Activated gamma-delta T cell (primary cell): Measurements from ENCODE around the gene ATP13A3.
A peak's percentile ranks its signal among the peaks of the same experiment; 100 is the strongest.
"Not testable (repeated sequence)": the region's sequence is repeated elsewhere in the genome, so short reads cannot be mapped to it uniquely, and the experiment has no call there.

Experiments
- DNase-seq: peaks from one replicate; lab custom pipeline; 2025; lab: John Stamatoyannopoulos, UW
- total RNA-seq, 2 donors: gene quantifications; one replicate each; lab custom pipeline; 2026; lab: John Stamatoyannopoulos, UW

Gene ATP13A3
- total RNA-seq, result 135 to 152 reads per million in 2 donors

- DNase-seq, result peak; percentile 90
These were observed at the start of gene ATP13A3 for GRCh38 chr3:194486540-194487288. Gene ATP13A3, minus strand, starts transcription at chr3:194487002. Its CDS starts 24,812 bp downstream, at chr3:194462190.

DNA sequence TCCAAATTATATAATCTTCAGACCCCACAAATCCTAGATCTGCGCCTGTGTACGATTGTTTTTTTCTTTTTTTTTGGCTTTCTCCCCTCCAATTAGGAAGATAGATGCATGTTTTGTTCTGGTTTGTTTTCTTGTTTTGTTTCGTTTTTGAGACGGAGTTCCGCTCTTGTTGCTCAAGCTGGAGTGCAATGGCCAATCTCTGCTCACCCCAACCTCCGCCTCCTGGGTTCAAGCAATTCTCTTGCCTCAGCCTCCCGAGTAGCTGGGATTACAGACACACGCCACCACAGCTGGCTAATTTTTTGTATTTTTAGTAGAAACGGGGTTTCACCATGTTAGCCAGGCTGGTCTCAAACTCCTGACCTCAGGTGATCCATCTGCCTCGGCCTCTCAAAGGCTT, 48.4 kb upstream of the ATP13A3 start:
- DNase-seq, result not testable (repeated sequence)

DNA sequence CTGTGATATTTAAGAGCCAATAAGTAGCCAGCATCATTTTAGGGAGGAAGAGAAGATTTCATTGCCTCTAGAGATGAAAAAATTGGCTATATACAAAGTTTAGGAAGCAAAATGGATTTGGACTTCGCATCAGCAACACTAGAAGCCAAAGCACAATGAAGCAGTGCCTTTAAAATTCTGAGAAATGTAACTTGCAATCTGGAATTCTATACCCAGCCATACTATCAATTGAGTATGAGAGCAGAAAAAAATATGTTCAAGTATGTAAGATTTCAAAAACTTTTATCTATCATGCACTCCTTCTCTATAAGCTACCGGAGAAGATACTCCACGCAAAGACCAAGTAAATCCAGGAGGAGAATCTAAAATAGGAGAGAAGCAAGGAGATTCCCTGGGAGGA, 47.4 kb upstream of the ATP13A3 start:
- DNase-seq, result no peak

- no peak for DNase-seq
These were observed 45.8 kb upstream of the ATP13A3 start for GRCh38 chr3:194532591-194532990.

GRCh38 chr3:194527726-194528125, 40.9 kb upstream of the ATP13A3 start:
- no peak for DNase-seq

- no peak for DNase-seq
These were observed 39.4 kb upstream of the ATP13A3 start for GRCh38 chr3:194526164-194526563.

- DNase-seq, result no peak
These were observed 35.8 kb upstream of the ATP13A3 start for GRCh38 chr3:194522579-194523046.

DNA sequence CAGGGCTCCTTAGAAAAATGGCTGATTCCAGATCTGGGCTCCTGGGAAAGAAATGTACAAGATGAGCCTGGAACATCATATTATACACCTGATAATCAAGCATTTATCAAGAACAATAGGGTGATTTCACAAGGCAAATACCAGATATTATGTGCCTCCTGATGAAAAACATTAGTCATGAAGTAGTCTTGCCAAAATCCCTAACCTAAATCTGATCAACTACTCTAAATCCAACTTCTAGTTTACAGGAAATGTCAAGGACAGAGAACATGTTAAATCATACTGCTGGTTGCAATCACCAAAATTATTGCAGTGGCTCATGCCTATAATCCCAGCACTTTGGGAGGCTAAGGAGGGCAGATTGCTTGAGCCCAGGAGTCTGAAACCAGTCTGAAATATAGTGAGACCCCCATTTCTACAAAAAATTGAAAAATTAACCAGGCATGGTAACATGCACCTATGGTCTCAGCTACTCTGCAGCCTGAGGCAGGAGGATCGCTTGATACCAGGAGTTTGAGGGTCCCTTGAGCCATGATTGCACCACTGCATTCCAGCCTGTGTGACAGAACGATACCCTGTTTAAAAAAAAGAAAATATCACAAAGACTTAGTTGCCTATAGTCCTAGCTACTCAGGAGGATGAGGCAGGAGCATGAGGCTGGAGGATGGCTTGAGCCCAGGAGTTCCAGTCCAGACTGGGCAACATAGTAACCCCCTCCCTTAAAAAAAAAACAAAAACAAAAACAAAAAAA, 34.9 kb upstream of the ATP13A3 start:
- DNase-seq, result no peak

- not testable (repeated sequence) for DNase-seq
These were observed 33.9 kb upstream of the ATP13A3 start for GRCh38 chr3:194520682-194521162.

- DNase-seq, result not testable (repeated sequence)
These were observed 33.4 kb upstream of the ATP13A3 start for GRCh38 chr3:194520201-194520600.

DNA sequence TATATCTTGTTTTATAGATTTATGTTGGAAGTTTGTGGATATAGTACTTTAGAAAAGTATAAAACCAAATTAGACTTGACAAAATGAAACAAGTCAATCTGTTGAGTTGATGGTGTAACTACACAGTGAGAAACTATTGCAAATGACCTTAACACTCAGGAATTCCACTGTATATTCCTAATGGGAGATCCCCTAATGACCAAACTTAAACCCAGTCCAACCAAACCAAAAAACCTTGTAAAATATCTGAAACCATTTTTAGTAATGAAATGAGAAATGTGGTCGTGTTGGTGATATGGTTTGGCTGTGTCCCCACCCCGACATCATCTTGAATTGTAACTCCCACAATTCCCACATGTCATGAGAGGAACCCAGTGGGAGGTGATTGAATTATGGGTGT, 31.9 kb upstream of the ATP13A3 start:
- DNase-seq, result no peak

GRCh38 chr3:194517333-194517732, 30.5 kb upstream of the ATP13A3 start:
- DNase-seq, result no peak

DNA sequence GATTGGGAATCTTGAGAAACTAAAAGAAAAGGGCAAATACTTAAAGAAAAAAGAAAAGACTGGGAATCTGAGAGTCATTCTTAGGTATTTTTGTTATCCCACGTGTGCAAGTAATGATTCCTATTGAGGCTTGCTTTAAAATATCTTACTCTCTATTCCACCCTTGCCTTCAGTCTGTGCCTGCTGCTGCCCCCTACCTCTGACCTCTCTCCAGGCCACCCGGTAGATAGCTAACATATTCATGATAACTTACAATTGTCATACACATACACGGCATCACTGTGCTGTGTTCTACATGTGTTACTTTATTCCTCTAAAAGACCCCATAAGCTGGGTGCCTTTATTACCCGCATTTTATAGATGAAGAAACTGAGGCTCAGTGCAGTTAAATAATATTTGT, 27.8 kb upstream of the ATP13A3 start:
- no peak for DNase-seq

GRCh38 chr3:194512895-194513601, 26.2 kb upstream of the ATP13A3 start:
- DNase-seq, result no peak

DNA sequence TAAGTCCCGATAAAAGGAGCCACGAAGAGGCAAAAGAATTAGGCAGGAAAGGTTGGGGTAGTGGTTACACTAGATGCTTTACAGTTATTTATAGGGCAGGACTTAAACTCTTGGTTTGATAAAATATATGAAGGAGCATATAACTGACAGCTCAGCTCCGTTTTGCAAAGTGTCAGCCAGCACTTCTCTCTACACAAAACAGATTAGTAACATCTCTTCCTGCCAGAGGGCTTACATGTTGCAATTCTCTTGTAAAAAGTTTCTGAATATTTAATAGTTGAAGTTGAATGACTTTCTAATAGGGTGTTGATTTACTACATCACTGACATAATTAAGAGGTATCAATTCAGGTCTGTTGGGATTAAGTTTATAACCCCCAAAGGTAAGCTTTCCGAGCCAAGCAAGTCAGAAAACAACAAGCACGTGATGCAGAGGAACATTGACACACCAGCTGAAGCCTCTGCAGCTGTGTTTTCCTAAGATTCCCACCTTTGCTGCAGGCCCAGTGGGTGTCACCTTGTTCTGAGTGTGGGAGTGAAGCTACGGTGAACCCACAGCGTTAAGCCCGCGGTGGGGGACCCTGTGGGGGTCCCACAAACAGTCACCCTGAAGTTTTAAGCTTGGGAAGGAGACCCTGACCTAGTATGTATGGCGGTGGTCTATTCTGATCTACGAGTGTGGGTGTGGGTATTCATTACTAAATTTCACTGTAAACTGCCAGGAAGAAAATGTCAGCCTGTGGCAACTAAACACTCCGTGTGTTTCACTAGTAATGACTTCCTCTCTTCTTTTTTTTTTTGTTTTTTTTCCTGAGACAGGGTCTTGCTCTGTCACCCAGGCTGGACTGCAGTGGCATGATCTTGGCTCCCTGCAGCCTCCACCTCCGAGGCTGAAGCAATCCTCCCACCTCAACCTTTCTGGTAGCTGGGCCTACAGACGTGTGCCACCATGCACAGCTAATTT, 22.0 kb upstream of the ATP13A3 start:
- no peak for DNase-seq

GRCh38 chr3:194507571-194507970, 20.8 kb upstream of the ATP13A3 start:
- no peak for DNase-seq

GRCh38 chr3:194505791-194506415, 19.1 kb upstream of the ATP13A3 start:
- DNase-seq, result no peak

DNA sequence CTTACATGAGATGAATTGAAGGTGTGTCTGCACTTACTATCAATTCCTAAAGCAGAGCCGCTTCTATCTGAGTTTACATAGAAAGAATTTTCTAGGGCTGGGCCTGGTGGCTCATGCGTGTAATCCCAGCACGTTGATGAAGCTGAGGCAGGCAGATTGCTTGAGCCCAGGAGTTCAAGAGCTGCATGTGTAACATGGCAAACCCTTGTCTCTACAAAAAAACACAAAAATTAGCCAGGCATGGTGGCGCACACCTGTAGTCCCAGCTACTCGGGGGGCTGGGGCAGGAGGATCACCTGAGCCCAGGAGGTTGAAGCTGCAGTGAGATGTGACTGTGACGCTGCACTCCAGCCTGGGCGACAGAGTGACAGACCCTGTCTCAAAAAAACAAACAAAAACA, 18.1 kb upstream of the ATP13A3 start:
- no peak for DNase-seq

- no peak for DNase-seq
These were observed 17.3 kb upstream of the ATP13A3 start for GRCh38 chr3:194504146-194504545.

GRCh38 chr3:194503081-194503531, 16.3 kb upstream of the ATP13A3 start:
- no peak for DNase-seq

DNA sequence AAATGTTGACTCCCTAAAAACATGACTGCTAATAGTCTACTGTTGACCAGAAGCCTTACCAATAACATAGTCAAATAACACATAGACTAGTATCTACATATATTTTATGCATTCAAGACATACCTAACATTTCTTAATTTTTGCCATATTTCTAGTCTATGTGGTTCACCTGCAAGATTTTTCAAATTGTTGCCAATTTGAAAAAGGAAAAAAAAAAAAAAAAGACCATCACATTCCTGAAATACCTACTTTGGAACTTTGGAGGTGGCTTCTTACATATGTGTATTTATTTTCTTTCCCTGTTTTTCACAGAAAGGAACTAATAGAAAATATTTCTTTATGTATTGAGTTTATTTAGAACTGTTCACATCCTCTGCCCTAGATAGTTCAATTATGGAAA, 13.4 kb upstream of the ATP13A3 start:
- DNase-seq, result no peak
